HG03039 (cell line): ENCODE data around the gene EIF4A2.
"Not testable (repeated sequence)": the region's sequence is repeated elsewhere in the genome, so short reads cannot be mapped to it uniquely, and the experiment has no call there.

Experiments used
- ATAC-seq: cut with Tn5 transposase; IDR thresholded peaks from one replicate; pipeline ENCODE4 v1.9.1; 2021; ENCODE audit warnings: mild to moderate bottlenecking, moderate library complexity; ENCODE audit not compliant: unreplicated experiment

EIF4A2 gene

GRCh38 chr3:186818956-186819355 lies 35.6 kb downstream of the EIF4A2 start:
- no peak for ATAC-seq

- no peak for ATAC-seq
Measured at GRCh38 chr3:186821429-186822387, 38.3 kb downstream of the EIF4A2 start.

- ATAC-seq: not testable (repeated sequence)
Measured at GRCh38 chr3:186822388-186822759, 39.0 kb downstream of the EIF4A2 start.

- ATAC-seq: no peak
Measured at GRCh38 chr3:186823386-186823785, 40.0 kb downstream of the EIF4A2 start.

GRCh38 chr3:186824430-186825139 lies 41.2 kb downstream of the EIF4A2 start:
- no peak for ATAC-seq

- ATAC-seq: no peak
Measured at GRCh38 chr3:186825294-186825821, 42.0 kb downstream of the EIF4A2 start.

- no peak for ATAC-seq
Measured at GRCh38 chr3:186825872-186826409, 42.6 kb downstream of the EIF4A2 start.

GRCh38 chr3:186826410-186826975 lies 43.1 kb downstream of the EIF4A2 start:
- ATAC-seq: no peak

GRCh38 chr3:186826976-186827857 lies 43.8 kb downstream of the EIF4A2 start:
- ATAC-seq: peak; percentile 77

- no peak for ATAC-seq
Measured at GRCh38 chr3:186828340-186828739, 45.0 kb downstream of the EIF4A2 start.

GRCh38 chr3:186831798-186832197 lies 48.4 kb downstream of the EIF4A2 start:
- ATAC-seq: no peak

- ATAC-seq: no peak
Measured at GRCh38 chr3:186832276-186832675, 48.9 kb downstream of the EIF4A2 start.
